ENCODE measurements around the gene SLC35G6.

SLC35G6 gene

DNA sequence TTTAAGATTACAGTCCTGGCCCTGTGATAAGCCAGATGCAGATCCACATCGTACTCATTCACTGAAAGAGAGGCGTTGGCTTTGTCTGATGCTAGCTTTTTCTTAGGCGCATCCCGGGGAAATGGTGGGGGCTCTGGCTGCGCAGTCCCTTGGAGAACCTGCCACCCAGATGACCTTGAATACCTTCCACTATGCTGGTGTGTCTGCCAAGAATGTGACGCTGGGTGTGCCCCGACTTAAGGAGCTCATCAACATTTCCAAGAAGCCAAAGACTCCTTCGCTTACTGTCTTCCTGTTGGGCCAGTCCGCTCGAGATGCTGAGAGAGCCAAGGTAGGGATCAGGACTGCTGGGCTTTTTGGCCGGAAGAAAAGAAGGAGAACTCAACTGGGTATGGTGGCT, 26.9 kb downstream of the SLC35G6 start:
- no peak for DNase-seq

DNA sequence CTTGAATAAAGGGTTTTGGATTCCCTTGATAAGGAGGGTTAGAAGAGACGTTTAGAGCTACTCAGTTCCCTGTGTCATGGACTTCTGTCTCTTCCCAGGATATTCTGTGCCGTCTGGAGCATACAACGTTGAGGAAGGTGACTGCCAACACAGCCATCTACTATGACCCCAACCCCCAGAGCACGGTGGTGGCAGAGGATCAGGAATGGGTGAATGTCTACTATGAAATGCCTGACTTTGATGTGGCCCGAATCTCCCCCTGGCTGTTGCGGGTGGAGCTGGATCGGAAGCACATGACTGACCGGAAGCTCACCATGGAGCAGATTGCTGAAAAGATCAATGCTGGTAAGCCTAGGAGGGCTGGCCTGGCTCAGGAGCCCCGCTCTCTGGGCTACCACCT, 27.6 kb downstream of the SLC35G6 start:
- no peak for DNase-seq

DNA sequence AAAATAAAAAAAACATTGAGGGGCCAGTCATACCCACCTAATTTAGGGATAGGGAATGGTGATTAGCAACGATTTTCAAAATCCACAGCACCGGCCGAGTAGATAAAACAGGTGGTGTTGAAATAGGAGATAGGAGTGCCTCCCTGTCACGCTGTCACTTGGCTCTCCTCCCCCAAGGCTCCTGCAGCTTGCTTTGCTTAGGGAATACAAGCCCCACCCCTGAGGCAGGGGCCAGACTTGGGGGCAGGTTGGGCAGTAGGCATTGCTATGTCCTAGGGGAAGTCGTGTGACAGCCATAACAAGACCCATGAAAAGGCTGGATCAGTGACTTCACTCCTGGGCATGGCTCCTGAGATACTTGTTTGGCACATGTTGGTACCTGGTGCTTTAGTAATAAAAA, 28.7 kb downstream of the SLC35G6 start:
- DNase-seq = no peak

DNA sequence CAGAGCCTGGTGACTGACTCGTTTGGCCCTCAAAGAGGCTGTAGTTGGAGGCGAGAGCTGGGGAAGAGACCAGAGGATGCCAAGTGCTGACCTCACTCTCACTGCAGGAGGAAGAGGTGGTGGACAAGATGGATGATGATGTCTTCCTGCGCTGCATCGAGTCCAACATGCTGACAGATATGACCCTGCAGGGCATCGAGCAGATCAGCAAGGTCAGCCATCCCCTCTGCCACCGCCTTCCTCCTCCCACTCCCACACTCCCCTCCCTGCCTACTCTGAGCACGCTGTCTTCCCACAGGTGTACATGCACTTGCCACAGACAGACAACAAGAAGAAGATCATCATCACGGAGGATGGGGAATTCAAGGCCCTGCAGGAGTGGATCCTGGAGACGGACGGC, 29.9 kb downstream of the SLC35G6 start:
- no peak for DNase-seq

DNA sequence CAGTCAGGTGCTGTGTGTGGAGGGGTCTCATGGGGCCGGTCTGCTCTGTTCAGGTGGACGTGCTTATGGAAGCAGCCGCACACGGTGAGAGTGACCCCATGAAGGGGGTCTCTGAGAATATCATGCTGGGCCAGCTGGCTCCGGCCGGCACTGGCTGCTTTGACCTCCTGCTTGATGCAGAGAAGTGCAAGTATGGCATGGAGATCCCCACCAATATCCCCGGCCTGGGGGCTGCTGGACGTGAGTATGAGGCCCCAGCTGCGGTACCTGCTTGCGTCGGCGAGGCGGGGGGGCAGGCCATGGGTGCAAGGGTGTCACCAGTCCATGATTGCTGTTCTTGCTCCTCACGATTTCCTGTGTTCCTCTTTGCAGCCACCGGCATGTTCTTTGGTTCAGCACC, 30.9 kb downstream of the SLC35G6 start:
- no peak for DNase-seq

DNA sequence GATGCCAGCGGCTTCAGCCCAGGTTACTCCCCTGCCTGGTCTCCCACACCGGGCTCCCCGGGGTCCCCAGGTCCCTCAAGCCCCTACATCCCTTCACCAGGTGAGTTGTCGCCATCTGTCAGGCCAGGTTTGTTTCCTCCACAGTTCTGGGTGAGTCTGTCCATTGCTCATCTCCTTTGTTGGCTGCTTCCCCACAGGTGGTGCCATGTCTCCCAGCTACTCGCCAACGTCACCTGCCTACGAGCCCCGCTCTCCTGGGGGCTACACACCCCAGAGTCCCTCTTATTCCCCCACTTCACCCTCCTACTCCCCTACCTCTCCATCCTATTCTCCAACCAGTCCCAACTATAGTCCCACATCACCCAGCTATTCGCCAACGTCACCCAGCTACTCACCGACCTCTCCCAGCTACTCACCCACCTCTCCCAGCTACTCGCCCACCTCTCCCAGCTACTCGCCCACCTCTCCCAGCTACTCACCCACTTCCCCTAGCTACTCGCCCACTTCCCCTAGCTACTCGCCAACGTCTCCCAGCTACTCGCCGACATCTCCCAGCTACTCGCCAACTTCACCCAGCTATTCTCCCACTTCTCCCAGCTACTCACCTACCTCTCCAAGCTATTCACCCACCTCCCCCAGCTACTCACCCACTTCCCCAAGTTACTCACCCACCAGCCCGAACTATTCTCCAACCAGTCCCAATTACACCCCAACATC, 31.7 kb downstream of the SLC35G6 start:
- DNase-seq = no peak

DNA sequence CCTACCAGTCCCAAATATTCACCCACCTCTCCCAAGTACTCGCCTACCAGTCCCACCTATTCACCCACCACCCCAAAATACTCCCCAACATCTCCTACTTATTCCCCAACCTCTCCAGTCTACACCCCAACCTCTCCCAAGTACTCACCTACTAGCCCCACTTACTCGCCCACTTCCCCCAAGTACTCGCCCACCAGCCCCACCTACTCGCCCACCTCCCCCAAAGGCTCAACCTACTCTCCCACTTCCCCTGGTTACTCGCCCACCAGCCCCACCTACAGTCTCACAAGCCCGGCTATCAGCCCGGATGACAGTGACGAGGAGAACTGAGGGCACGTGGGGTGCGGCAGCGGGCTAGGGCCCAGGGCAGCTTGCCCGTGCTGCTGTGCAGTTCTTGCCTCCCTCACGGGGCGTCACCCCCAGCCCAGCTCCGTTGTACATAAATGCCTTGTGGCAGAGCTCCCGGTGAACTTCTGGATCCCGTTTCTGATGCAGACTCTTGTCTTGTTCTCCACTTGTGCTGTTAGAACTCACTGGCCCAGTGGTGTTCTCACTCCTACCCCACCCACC, 32.7 kb downstream of the SLC35G6 start:
- no peak for DNase-seq

DNA sequence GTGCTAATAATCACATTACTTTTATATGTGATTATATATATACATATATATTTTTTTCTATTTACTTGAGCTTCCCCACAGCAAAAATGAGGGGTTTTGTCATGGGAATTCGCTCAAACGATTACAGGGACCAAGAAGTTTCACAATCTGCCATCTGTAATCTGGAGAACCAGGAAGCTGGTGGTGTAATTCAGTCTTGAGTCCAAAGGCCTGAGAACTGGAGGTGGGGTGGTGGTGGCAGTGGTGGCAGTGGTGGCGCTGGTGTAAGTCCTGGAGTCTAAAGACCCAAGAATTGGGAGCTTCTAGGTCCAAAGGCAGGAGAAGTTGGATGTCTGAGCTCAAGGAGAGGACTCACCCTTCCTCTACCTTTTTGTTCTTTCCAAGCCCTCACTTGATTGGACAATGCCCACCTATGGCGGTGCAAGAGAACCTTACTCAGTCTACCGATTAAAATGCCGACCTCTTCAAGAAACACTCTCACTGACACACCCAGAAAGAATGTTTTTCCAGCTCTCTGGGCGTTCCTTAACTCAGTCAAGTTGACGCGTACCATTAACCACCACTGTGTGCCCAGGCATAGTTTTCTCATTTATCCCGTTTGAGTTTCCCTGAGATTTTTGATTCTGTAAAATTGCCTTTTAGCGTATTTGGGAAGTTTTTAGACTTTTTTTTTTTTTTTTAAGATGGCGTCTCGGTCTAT, 34.8 kb downstream of the SLC35G6 start:
- no peak for DNase-seq

DNA sequence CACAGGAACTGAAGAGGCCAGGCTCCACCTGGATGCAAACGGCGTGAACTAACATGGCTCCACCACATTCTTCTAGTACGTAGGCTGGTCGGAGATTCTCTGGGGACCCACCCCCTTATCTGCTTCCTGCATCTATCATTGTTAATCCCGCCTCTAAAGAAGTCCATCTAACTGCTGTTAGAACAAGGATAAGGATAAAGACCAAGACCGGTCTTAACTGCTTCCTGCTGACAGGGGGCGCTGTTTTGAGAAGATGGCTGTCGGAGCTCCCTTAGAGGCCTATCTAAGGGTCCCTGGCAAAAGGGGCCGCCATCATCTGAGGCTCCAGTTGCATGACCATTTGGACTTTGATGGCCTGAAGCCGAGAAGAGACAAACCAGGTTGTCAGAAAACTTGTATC, 41.8 kb downstream of the SLC35G6 start:
- DNase-seq = peak; percentile 47

DNA sequence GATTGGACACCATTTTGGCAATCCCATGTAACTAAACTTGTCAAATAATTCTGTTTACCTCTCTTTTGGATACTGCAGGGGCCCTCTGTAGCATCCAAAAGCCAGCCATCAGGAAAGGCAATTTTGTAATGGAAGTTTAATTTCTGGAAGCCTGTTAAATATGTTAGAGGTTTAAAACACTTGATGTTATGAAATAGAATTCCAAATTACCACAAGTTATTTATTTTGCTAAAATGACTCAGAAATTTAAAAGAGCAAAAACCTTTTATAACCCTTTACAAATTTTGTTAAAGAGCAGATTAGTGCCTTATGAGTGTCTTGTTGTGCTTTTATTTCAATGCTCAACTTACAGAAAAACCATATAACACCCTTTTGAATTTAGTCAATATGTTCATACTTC, 47.6 kb downstream of the SLC35G6 start:
- no peak for DNase-seq

DNA sequence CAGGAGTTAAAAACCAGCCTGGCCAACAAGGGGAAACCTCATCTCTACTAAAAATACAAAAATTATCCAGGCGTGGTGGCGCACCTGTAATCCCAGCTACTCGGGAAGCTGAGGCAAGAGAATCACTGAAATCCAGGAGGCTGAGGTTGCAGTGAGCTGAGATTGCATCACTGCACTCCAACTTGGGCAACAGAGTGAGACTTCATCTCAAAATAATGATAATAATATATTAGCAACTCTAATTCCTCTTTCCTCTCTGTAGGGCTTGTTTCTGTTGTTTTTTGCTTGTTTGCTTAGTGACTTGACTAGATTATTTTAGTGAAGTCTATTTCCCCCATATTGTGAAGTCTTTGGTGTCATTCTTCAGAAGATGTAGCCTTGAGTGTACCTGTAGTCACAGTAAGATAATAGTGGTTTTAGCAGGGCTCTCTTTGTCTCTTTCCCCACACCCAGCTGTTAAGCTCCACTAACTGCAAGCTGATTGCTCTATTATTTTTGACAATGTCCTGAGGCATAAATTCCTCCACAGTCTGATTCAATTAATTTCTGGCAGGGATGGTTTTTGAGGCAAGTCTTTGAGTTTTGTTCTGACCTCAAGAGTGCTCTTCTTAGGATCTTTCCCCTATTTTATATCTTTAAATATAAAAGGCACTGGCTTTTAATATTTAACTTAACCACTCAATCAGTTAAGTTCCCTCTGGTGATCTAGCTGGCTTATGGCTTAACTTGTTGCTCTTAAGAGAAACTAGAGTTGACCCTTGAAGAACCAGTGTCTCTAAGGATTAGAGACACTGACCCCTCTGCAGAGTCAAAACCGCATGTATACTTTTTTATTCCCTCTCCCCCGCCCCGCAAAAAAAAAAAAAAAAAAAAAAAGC, 49.0 kb downstream of the SLC35G6 start:
- DNase-seq = no peak
